CD4-positive, alpha-beta T cell (primary cell): ENCODE results near the gene RPL27A. TPM values are rescaled to one million over a fixed set of nuclear protein-coding genes. Genes with fewer than 3 reads are reported as not detected.

Experiments
- ATAC-seq: fragments of 200-7000 bp; cut with Tn5 transposase; one replicate; pipeline ENCODE4 v1.10.0; 2022; ENCODE audit warnings: mild to moderate bottlenecking; ENCODE audit not compliant: poor library complexity
- CTCF ChIA-PET: fragments of 350-600 bp; sonication (Branson Sonifier 250); formaldehyde crosslinking; loops from one replicate; lab custom pipeline; 2021; ENCODE audit warnings: antibody characterized with exemption, inconsistent platforms; lab: Charles Lee
- POLR2A ChIA-PET: fragments of 350-600 bp; sonication (Branson Sonifier 250); formaldehyde crosslinking; loops from one replicate; lab custom pipeline; 2021; ENCODE audit warnings: antibody characterized with exemption, inconsistent platforms; lab: Charles Lee
- DNase-seq, 14 experiments: peaks; one replicate each; pipeline ENCODE4 v3.0.0-alpha.2; 2013 to 2020; ENCODE audit warnings: mixed read lengths in 2 of 14
- H3K27ac ChIP-seq, 2 donors: one replicate each; pipeline versions ENCODE4 v1.5.1 to v1.7.0; 2013; ENCODE audit warnings: low read length in 2 of 2, low read depth in 1 of 2, mild to moderate bottlenecking in 1 of 2
- H3K27me3 ChIP-seq, 2 experiments: 1 replicate in 1 of 2; 2 replicates in 1 of 2; pipeline versions ENCODE4 v1.6.1 to v1.7.0; 2013; ENCODE audit warnings: low read length in 2 of 2, control low read depth in 1 of 2, mild to moderate bottlenecking in 1 of 2, moderate library complexity in 1 of 2; ENCODE audit not compliant: insufficient read depth in 2 of 2, control insufficient read depth in 1 of 2
- H3K36me3 ChIP-seq: one replicate; pipeline ENCODE4 v1.6.1; 2013; ENCODE audit warnings: low read length, control low read depth; ENCODE audit not compliant: insufficient read depth
- H3K4me1 ChIP-seq: one replicate; pipeline ENCODE4 v1.6.1; 2013; ENCODE audit warnings: low read length, control low read depth; ENCODE audit not compliant: insufficient read depth
- H3K4me3 ChIP-seq: one replicate; pipeline ENCODE4 v1.5.1; 2013; ENCODE audit warnings: mild to moderate bottlenecking, low read length, moderate library complexity
- H3K9me3 ChIP-seq, 2 experiments: 1 replicate in 1 of 2; 2 replicates in 1 of 2; pipeline versions ENCODE4 v1.6.1 to v1.7.0; 2013; ENCODE audit warnings: low read length in 2 of 2, mild to moderate bottlenecking in 2 of 2, control low read depth in 1 of 2, moderate library complexity in 1 of 2; ENCODE audit not compliant: control insufficient read depth in 1 of 2, insufficient read depth in 1 of 2
- H3K27ac Mint-ChIP-seq: one replicate; pipeline ENCODE4 v1.8.0; 2020; ENCODE audit warnings: mixed read lengths
- H3K27me3 Mint-ChIP-seq: one replicate; pipeline ENCODE4 v1.8.0; 2021; ENCODE audit warnings: mixed read lengths
- H3K36me3 Mint-ChIP-seq: one replicate; pipeline ENCODE4 v1.8.0; 2021; ENCODE audit warnings: low read depth, mixed read lengths
- H3K4me1 Mint-ChIP-seq: one replicate; pipeline ENCODE4 v1.8.0; 2021; ENCODE audit warnings: low read depth, mixed read lengths
- H3K4me3 Mint-ChIP-seq: one replicate; pipeline ENCODE4 v1.8.0; 2020; ENCODE audit warnings: mild to moderate bottlenecking, mixed read lengths
- H3K9me3 Mint-ChIP-seq: one replicate; pipeline ENCODE4 v1.8.0; 2020; ENCODE audit warnings: mixed read lengths
- intact Hi-C, 2 experiments: fragments of 100-400 bp; cut with DNase I in 1 of 2; cut with micrococcal nuclease in 1 of 2; formaldehyde crosslinking; loops; one replicate each; pipeline versions ENCODE4 v1.15.1 to v1.9.0; 2023 to 2025; cut with DNase I, micrococcal nuclease
- polyA plus RNA-seq, 2 donors: library from polyadenylated mRNA; unstranded; fragments of 120-200 nt; gene quantifications; one replicate each; pipeline ENCODE4 v1.2.1, GENCODE V29; 2013
- total RNA-seq, 174 experiments: library from RNA in 2 of 174; stranded (reverse) in 2 of 174; gene quantifications; one replicate each; pipeline ENCODE4 v1.2.3 and lab custom pipeline; 2021 to 2026
- TF ChIP-seq, protein P1 (sequence below): fragments of 200-600 bp; IDR thresholded peaks from one replicate; pipeline ENCODE4 v1.8.0; 2022; ENCODE audit warnings: antibody characterized with exemption, mild to moderate bottlenecking

Gene RPL27A
- 1,000 to 10,000 TPM; 1,667 to 1,721 TPM for total RNA-seq
- polyA plus RNA-seq (2013, experiment 1 of 2), result 6,959 TPM
- polyA plus RNA-seq (2013, experiment 2 of 2), result 4,551 TPM
- 604 to 1,802 (median 1,110) reads per million in 172 experiments for total RNA-seq (lab: John Stamatoyannopoulos, UW)

DNA sequence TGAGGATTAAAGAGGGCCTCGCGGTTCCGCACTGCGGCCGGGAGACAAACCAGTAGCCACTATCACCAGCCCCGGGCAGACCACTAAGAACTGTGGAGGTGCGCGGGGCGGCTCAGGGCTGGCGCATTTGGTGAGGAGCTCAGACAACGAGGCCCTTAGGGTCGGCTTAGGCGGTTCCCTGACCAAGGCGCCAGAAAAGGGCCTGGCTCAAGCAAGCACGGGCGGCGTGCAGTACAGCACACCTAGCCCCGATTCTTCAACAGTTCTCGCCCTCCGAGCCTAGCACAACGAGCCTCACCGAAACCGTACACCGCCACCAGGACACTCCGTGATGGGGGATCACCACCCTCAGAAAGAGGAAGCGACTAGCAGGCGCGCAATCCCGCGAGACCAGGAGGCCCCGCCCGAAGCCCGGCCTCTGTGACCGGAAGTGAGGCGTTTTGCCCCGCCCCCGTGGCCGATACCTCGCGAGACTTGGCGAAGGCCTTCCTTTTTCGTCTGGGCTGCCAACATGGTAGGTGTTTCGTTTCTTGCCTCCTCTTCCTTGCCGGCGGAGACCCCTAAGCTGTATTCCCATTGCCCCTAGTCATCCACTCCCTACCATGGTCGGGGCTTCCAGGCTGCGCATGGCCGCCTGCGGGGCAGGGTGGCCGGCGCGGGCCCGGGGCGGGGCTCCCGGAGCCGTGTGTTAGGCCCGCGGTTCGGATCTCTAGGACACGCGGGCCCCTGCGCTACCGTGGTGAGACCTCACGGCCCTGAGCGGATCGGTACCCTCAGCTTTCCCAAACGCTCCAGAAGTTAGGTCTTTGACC is at the start of gene RPL27A, which contains the start of gene TRIM66:
Gene RPL27A, plus strand, starts transcription at position 490 of the 812 bp plus-strand sequence. Its CDS starts 22 bp downstream, at position 512.
Gene TRIM66, minus strand, starts transcription at position 363 of the 812 bp plus-strand sequence. CDS start 10,391 bp downstream, outside the sequence.
- H3K27ac ChIP-seq, result peak within 1 kb of the TSS; percentile 92 to 96
- H3K27me3 Mint-ChIP-seq, result no peaks in the 10 kb centered on the region
- H3K4me1 Mint-ChIP-seq, result peaks cover 52% of the 10 kb centered on the region
- ATAC-seq, result peak; percentile 94
- H3K9me3 ChIP-seq, result no peaks in the 10 kb centered on the region
- H3K4me3 Mint-ChIP-seq, result peak within 1 kb of the TSS; percentile 99
- peaks cover 29% of the 10 kb centered on the region for H3K4me1 ChIP-seq
- no peaks in the 10 kb centered on the region for H3K9me3 Mint-ChIP-seq
- H3K4me3 ChIP-seq, result peak within 1 kb of the TSS; percentile 93
- ChIA-PET CTCF (interaction anchor here (0.5 to 1.4 kb wide), 2 partner anchors 139 to 282 kb away, joined by 3 read pairs; partner anchors contain the start of gene TMEM9B), POLR2A (interaction anchor here (0.5 to 2.2 kb wide), 15 partner anchors 8 to 777 kb away, joined by 3 to 18 read pairs (median 4); partner anchors contain the start of genes EIF3F, TMEM9B and ZNF143)
- peaks cover 42% of the 10 kb centered on the region for H3K36me3 ChIP-seq
- intact Hi-C loops, result loop anchor here (2.0 to 10.0 kb wide), 10 partner anchors 230 to 1862 kb away; partner anchors contain the start of genes ADM (in 1 of the 2), AKIP1 (in 1 of the 2), EIF3F (in 1 of the 2) and IPO7 (in 1 of the 2)
- peak; percentile 97 to 100 (median 99) for DNase-seq
- TF ChIP-seq, protein P1, sequence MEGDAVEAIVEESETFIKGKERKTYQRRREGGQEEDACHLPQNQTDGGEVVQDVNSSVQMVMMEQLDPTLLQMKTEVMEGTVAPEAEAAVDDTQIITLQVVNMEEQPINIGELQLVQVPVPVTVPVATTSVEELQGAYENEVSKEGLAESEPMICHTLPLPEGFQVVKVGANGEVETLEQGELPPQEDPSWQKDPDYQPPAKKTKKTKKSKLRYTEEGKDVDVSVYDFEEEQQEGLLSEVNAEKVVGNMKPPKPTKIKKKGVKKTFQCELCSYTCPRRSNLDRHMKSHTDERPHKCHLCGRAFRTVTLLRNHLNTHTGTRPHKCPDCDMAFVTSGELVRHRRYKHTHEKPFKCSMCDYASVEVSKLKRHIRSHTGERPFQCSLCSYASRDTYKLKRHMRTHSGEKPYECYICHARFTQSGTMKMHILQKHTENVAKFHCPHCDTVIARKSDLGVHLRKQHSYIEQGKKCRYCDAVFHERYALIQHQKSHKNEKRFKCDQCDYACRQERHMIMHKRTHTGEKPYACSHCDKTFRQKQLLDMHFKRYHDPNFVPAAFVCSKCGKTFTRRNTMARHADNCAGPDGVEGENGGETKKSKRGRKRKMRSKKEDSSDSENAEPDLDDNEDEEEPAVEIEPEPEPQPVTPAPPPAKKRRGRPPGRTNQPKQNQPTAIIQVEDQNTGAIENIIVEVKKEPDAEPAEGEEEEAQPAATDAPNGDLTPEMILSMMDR, result no peak
- H3K27ac Mint-ChIP-seq, result peak within 1 kb of the TSS; percentile 99
- H3K27me3 ChIP-seq, result no peaks in the 10 kb centered on the region
- peaks cover 87% of the 10 kb centered on the region for H3K36me3 Mint-ChIP-seq

DNA sequence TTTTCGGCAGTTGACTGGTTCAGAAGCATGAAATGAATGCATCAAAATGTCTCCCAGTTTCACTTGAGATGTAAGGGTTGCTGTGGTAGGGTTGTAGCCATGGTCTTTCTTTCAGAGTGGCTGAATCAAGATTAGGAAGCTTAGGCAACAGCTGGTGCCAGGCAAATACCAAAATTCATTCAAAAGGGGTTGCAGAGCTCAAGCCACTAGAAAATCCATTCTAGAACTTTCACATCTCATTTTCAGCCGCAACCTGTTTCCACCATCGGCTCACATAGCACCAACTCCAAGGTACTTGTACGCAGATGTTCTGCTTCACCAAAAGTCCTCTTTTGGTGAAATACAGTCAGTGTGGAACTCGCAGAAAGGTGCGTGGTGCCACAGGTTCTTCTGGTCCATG is 48.1 kb upstream of the RPL27A start:
- H3K4me1 Mint-ChIP-seq, result no peaks in the 10 kb centered on the region
- no peak overlapping the region for H3K4me3 Mint-ChIP-seq
- CTCF ChIA-PET, result no interaction called here

DNA sequence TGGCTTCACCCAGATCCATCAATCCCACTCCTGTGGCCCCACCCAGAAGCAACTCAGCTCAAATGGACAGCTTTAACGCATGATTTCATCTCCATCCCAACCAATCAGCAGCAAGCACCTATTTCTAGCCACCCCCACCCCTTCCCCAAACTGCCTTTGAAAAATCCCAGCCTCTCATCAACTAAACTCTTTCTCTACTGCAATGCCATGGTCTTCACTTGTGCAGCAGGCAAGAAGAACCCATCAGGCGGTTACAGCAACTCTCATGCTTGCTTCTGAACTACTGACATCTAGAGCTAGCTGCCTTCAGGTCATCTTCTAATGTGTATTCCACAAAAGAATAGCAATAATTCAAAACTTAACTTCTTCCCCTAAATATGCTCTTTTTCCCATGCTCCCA is 46.5 kb upstream of the RPL27A start:
- intact Hi-C loops, result no loop called here
- H3K4me1 Mint-ChIP-seq, result no peaks in the 10 kb centered on the region
- TF ChIP-seq, protein P1, result no peak
- H3K4me1 ChIP-seq, result no peaks in the 10 kb centered on the region
- ChIA-PET POLR2A (no interaction called here), CTCF (no interaction called here)
- peaks cover 10% of the 10 kb centered on the region for H3K9me3 Mint-ChIP-seq
- H3K27me3 Mint-ChIP-seq, result no peaks in the 10 kb centered on the region
- no peak overlapping the region for H3K4me3 Mint-ChIP-seq
- H3K9me3 ChIP-seq, result peaks cover 0 to 3% of the 10 kb centered on the region in 2 experiments
- H3K27me3 ChIP-seq, result no peaks in the 10 kb centered on the region
- ATAC-seq (no peak), DNase-seq (no peak)
- H3K27ac ChIP-seq, result no peak overlapping the region
- H3K36me3 Mint-ChIP-seq, result peaks cover 89% of the 10 kb centered on the region
- H3K4me3 ChIP-seq, result no peak overlapping the region
- no peak overlapping the region for H3K27ac Mint-ChIP-seq
- H3K36me3 ChIP-seq, result peaks cover 53% of the 10 kb centered on the region

More for the DNA sequence above, 48.1 kb upstream of the RPL27A start:
- POLR2A ChIA-PET, result no interaction called here
- Mint-ChIP-seq H3K27me3 (no peaks in the 10 kb centered on the region), H3K36me3 (peaks cover 88% of the 10 kb centered on the region), H3K27ac (no peak overlapping the region), H3K9me3 (peaks cover 10% of the 10 kb centered on the region)
- H3K27me3 ChIP-seq, result no peaks in the 10 kb centered on the region
- H3K36me3 ChIP-seq, result peaks cover 43% of the 10 kb centered on the region
- H3K4me1 ChIP-seq, result no peaks in the 10 kb centered on the region
- no peak for ATAC-seq
- peaks cover 0 to 3% of the 10 kb centered on the region in 2 experiments for H3K9me3 ChIP-seq
- DNase-seq, result no peak
- H3K4me3 ChIP-seq, result no peak overlapping the region
- intact Hi-C loops, result no loop called here
- no peak overlapping the region for H3K27ac ChIP-seq
- TF ChIP-seq, protein P1, result no peak
